Measurements from ENCODE around the gene CEP97.

Gene CEP97

GRCh38 chr3:101809178-101810021, 85.0 kb downstream of the CEP97 start:
- H2BK12ac ChIP-seq (ENCODE audit: low read length) = no peak overlapping the region
- no peak overlapping the region for H3K27ac ChIP-seq (ENCODE audit: low read depth, low read length)
- no peak overlapping the region for H3K4me3 ChIP-seq (ENCODE audit: low read depth, low read length)
- no peaks in the 10 kb centered on the region for H3K79me2 ChIP-seq (ENCODE audit: control insufficient read depth, insufficient read depth, low read length, poor library complexity)
- no peak overlapping the region for H2BK5ac ChIP-seq (ENCODE audit: low read depth, low read length, poor library complexity)
- no peak overlapping the region for H4K91ac ChIP-seq (ENCODE audit: low read depth, low read length)
- no peak overlapping the region for H3K14ac ChIP-seq (ENCODE audit: low read length)
- no peak overlapping the region for H2BK120ac ChIP-seq (ENCODE audit: insufficient read depth, low read length, poor library complexity)
- H3K18ac ChIP-seq (ENCODE audit: low read length) = no peak overlapping the region
- H4K12ac ChIP-seq (ENCODE audit: low read depth, low read length) = no peak overlapping the region
- H3K4ac ChIP-seq (ENCODE audit: low read depth, low read length) = no peak overlapping the region
- no peaks in the 10 kb centered on the region for H3K79me1 ChIP-seq (ENCODE audit: low read length)
- H3K4me2 ChIP-seq (ENCODE audit: low read length) = no peak overlapping the region
- H3K27me3 ChIP-seq (ENCODE audit: insufficient read depth, low read length) = no peaks in the 10 kb centered on the region
- no peak overlapping the region for H4K8ac ChIP-seq (ENCODE audit: low read depth, low read length)
- H3K23ac ChIP-seq (ENCODE audit: low read length) = no peak overlapping the region
- H3K4me1 ChIP-seq (ENCODE audit: control insufficient read depth in 1 of 2, insufficient read depth in 2 of 2, low read length in 2 of 2) = no peaks in the 10 kb centered on the region
- no peaks in the 10 kb centered on the region for H3K36me3 ChIP-seq (ENCODE audit: control insufficient read depth in 1 of 2, insufficient read depth in 2 of 2, low read length in 2 of 2)
- no peak overlapping the region for H2AK5ac ChIP-seq (ENCODE audit: low read length)
- DNase-seq = peak; percentile 26 to 64
- H2AFZ ChIP-seq (ENCODE audit: insufficient read depth, low read length, poor library complexity) = no peak overlapping the region
- no peak overlapping the region for H3K9ac ChIP-seq (ENCODE audit: low read length)
- no peaks in the 10 kb centered on the region for H3K9me3 ChIP-seq (ENCODE audit: insufficient read depth, low read depth, low read length)

DNA sequence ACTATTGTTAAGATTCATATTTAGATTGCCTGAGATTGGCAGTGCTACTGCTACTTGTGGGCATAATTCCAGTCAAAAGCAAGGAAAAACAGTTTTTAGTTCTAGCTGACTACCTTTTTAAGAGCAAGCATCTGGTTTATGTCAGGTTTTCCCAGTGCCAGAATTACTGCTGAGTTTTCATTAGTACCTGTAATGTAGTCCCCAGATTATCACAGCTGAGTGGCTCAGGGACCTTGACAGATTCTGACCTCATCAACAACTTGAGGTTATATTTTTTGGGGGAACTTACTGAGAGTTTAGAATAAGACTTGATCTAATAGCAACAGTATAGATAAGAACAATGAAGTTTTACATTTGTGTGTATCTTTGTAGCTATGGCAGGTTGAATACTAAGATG, 85.6 kb downstream of the CEP97 start:
- H3K4me2 ChIP-seq (ENCODE audit: low read length) = no peak overlapping the region
- H3K36me3 ChIP-seq (ENCODE audit: control insufficient read depth in 1 of 2, insufficient read depth in 2 of 2, low read length in 2 of 2) = no peaks in the 10 kb centered on the region
- no peaks in the 10 kb centered on the region for H3K9me3 ChIP-seq (ENCODE audit: insufficient read depth, low read depth, low read length)
- H3K18ac ChIP-seq (ENCODE audit: low read length) = no peak overlapping the region
- H2BK120ac ChIP-seq (ENCODE audit: insufficient read depth, low read length, poor library complexity) = no peak overlapping the region
- H4K8ac ChIP-seq (ENCODE audit: low read depth, low read length) = no peak overlapping the region
- H3K4me3 ChIP-seq (ENCODE audit: low read depth, low read length) = no peak overlapping the region
- H2AFZ ChIP-seq (ENCODE audit: insufficient read depth, low read length, poor library complexity) = no peak overlapping the region
- H3K27ac ChIP-seq (ENCODE audit: low read depth, low read length) = no peak overlapping the region
- H3K23ac ChIP-seq (ENCODE audit: low read length) = no peak overlapping the region
- no peak for DNase-seq
- H3K27me3 ChIP-seq (ENCODE audit: insufficient read depth, low read length) = no peaks in the 10 kb centered on the region
- no peaks in the 10 kb centered on the region for H3K79me1 ChIP-seq (ENCODE audit: low read length)
- H3K4me1 ChIP-seq (ENCODE audit: control insufficient read depth in 1 of 2, insufficient read depth in 2 of 2, low read length in 2 of 2) = no peaks in the 10 kb centered on the region
- no peak overlapping the region for H3K14ac ChIP-seq (ENCODE audit: low read length)
- no peaks in the 10 kb centered on the region for H3K79me2 ChIP-seq (ENCODE audit: control insufficient read depth, insufficient read depth, low read length, poor library complexity)
- H4K91ac ChIP-seq (ENCODE audit: low read depth, low read length) = no peak overlapping the region
- no peak overlapping the region for H2AK5ac ChIP-seq (ENCODE audit: low read length)
- no peak overlapping the region for H4K12ac ChIP-seq (ENCODE audit: low read depth, low read length)
- H3K4ac ChIP-seq (ENCODE audit: low read depth, low read length) = no peak overlapping the region
- no peak overlapping the region for H2BK12ac ChIP-seq (ENCODE audit: low read length)
- no peak overlapping the region for H3K9ac ChIP-seq (ENCODE audit: low read length)
- no peak overlapping the region for H2BK5ac ChIP-seq (ENCODE audit: low read depth, low read length, poor library complexity)

DNA sequence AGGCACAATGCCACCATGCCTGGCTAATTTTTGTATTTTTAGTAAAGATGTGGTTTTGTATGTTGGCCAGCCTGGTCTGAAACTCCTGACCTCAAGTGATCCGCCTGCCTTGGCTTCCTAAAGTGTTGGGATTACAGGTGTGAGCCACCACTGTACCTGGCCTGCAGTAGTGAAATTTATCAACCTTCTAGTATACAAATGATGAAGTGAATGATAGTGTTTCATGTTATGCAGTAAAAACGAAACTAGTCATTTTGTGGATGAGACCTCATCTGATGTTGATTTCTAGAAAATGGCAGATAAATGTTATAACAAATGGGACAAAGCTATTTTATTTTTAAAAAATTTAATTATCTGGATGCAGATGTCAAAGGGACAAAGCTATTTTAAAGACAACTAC, 87.5 kb downstream of the CEP97 start:
- no peak overlapping the region for H4K12ac ChIP-seq (ENCODE audit: low read depth, low read length)
- no peaks in the 10 kb centered on the region for H3K79me1 ChIP-seq (ENCODE audit: low read length)
- H4K91ac ChIP-seq (ENCODE audit: low read depth, low read length) = no peak overlapping the region
- H3K27ac ChIP-seq (ENCODE audit: low read depth, low read length) = no peak overlapping the region
- no CpG with 5 or more reads among the region's 2 CpGs for WGBS (ENCODE audit: extremely low coverage, insufficient coverage, insufficient read length)
- H2AK5ac ChIP-seq (ENCODE audit: low read length) = no peak overlapping the region
- H2AFZ ChIP-seq (ENCODE audit: insufficient read depth, low read length, poor library complexity) = no peak overlapping the region
- H3K18ac ChIP-seq (ENCODE audit: low read length) = no peak overlapping the region
- H3K27me3 ChIP-seq (ENCODE audit: insufficient read depth, low read length) = no peaks in the 10 kb centered on the region
- no peak overlapping the region for H3K9ac ChIP-seq (ENCODE audit: low read length)
- no peak overlapping the region for H2BK5ac ChIP-seq (ENCODE audit: low read depth, low read length, poor library complexity)
- H3K23ac ChIP-seq (ENCODE audit: low read length) = no peak overlapping the region
- no peak overlapping the region for H3K4me2 ChIP-seq (ENCODE audit: low read length)
- no peak overlapping the region for H3K14ac ChIP-seq (ENCODE audit: low read length)
- no peaks in the 10 kb centered on the region for H3K9me3 ChIP-seq (ENCODE audit: insufficient read depth, low read depth, low read length)
- H3K36me3 ChIP-seq (ENCODE audit: control insufficient read depth in 1 of 2, insufficient read depth in 2 of 2, low read length in 2 of 2) = no peaks in the 10 kb centered on the region
- H3K4me3 ChIP-seq (ENCODE audit: low read depth, low read length) = no peak overlapping the region
- no peak overlapping the region for H2BK12ac ChIP-seq (ENCODE audit: low read length)
- no peak for DNase-seq
- H3K4me1 ChIP-seq (ENCODE audit: control insufficient read depth in 1 of 2, insufficient read depth in 2 of 2, low read length in 2 of 2) = no peaks in the 10 kb centered on the region
- no peaks in the 10 kb centered on the region for H3K79me2 ChIP-seq (ENCODE audit: control insufficient read depth, insufficient read depth, low read length, poor library complexity)
- no peak overlapping the region for H4K8ac ChIP-seq (ENCODE audit: low read depth, low read length)
- no peak overlapping the region for H2BK120ac ChIP-seq (ENCODE audit: insufficient read depth, low read length, poor library complexity)
- H3K4ac ChIP-seq (ENCODE audit: low read depth, low read length) = no peak overlapping the region

DNA sequence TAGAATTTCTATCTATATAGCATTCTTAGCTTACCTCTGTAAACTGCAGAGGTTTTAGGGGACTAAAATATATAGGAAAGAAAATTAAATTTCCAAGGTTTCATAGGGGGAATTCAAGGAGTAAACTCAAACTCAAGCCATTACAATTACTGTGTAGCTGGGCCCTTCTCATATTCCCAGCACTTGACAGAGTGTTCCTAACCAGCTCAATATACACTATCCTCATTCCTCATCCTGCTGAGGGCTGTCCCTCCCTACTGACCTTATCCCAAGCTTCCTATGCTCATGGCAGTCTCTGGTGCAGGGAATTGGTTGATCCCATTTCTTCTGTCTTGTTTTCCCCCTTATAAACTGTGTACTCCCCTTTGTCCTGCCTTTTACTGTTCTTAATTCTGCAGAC, 88.5 kb downstream of the CEP97 start:
- Histone ChIP-seq H3K9ac (ENCODE audit: low read length) (no peak overlapping the region), H3K79me2 (ENCODE audit: control insufficient read depth, insufficient read depth, low read length, poor library complexity) (no peaks in the 10 kb centered on the region), H2BK5ac (ENCODE audit: low read depth, low read length, poor library complexity) (no peak overlapping the region), H3K27me3 (ENCODE audit: insufficient read depth, low read length) (no peaks in the 10 kb centered on the region), H3K79me1 (ENCODE audit: low read length) (no peaks in the 10 kb centered on the region), H2AFZ (ENCODE audit: insufficient read depth, low read length, poor library complexity) (no peak overlapping the region), H2BK12ac (ENCODE audit: low read length) (no peak overlapping the region), H4K91ac (ENCODE audit: low read depth, low read length) (no peak overlapping the region), H3K9me3 (ENCODE audit: insufficient read depth, low read depth, low read length) (no peaks in the 10 kb centered on the region), H3K27ac (ENCODE audit: low read depth, low read length) (no peak overlapping the region), H3K18ac (ENCODE audit: low read length) (no peak overlapping the region), H4K12ac (ENCODE audit: low read depth, low read length) (no peak overlapping the region), H3K4me1 (ENCODE audit: control insufficient read depth in 1 of 2, insufficient read depth in 2 of 2, low read length in 2 of 2) (no peaks in the 10 kb centered on the region), H3K4ac (ENCODE audit: low read depth, low read length) (no peak overlapping the region), H3K4me2 (ENCODE audit: low read length) (no peak overlapping the region), H2BK120ac (ENCODE audit: insufficient read depth, low read length, poor library complexity) (no peak overlapping the region), H3K4me3 (ENCODE audit: low read depth, low read length) (no peak overlapping the region), H3K23ac (ENCODE audit: low read length) (no peak overlapping the region), H2AK5ac (ENCODE audit: low read length) (no peak overlapping the region), H3K36me3 (ENCODE audit: control insufficient read depth in 1 of 2, insufficient read depth in 2 of 2, low read length in 2 of 2) (no peaks in the 10 kb centered on the region), H4K8ac (ENCODE audit: low read depth, low read length) (no peak overlapping the region), H3K14ac (ENCODE audit: low read length) (no peak overlapping the region)
- no peak for DNase-seq
